Central memory CD4-positive, alpha-beta T cell (primary cell): Measurements from ENCODE around the gene PDF.

ENCODE experiments used
- DNase-seq: peaks from one replicate; pipeline ENCODE4 v3.0.0; 2022

The PDF gene

DNA sequence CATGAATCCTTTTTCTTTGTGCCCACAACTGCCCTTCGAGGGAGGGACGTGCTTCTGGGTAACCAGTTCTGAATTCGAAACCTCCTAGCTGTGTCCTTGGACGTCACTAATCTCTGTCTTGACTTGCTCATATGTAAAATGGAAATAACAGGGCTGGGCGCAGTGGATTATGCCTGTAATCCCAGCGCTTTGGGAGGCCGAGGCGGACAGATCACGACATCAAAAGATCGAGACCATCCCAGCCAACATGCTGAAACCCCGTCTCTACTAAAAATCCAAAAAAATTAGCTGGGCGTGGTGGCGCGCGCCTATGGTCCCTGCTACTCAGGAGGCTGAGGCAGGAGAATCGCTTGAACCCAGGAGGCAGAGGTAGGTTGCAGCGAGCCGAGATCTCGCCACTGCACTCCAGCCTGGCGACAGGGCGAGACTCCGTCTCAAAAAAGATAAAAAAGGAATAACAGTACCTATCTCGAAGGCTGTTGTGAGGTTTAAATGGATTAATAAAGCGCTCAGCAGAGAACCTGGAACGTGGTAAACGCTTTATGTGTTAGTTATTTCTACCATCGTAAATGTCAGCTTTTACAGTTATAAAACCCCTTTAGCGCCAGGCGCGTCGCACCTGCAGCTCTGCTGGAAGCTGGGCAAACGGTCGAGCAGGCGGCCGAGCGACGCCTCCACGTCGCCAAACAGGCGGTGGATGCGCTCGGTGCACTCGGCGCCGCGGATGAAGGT lies 8.3 kb upstream of the PDF start:
- no peak for DNase-seq

DNA sequence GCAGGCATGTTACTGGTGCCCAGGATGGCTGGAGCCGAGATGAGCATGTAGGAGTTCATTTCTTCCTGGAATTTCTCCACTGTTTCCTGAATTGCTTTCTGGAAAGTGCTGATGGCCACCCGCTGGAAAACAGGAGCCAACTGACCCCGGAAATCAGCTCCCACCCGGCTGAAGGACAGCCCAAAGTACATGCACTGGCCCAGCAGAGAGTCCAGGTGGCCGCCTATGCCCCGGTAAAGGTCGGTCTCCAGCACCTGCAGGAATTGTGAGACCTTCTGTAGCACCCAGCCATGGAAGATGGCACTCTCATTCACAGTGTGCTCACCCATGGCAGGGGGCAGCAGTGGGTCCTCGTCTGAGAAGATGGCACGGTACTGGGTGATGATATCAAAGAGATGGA lies 4.3 kb upstream of the PDF start:
- DNase-seq: no peak

DNA sequence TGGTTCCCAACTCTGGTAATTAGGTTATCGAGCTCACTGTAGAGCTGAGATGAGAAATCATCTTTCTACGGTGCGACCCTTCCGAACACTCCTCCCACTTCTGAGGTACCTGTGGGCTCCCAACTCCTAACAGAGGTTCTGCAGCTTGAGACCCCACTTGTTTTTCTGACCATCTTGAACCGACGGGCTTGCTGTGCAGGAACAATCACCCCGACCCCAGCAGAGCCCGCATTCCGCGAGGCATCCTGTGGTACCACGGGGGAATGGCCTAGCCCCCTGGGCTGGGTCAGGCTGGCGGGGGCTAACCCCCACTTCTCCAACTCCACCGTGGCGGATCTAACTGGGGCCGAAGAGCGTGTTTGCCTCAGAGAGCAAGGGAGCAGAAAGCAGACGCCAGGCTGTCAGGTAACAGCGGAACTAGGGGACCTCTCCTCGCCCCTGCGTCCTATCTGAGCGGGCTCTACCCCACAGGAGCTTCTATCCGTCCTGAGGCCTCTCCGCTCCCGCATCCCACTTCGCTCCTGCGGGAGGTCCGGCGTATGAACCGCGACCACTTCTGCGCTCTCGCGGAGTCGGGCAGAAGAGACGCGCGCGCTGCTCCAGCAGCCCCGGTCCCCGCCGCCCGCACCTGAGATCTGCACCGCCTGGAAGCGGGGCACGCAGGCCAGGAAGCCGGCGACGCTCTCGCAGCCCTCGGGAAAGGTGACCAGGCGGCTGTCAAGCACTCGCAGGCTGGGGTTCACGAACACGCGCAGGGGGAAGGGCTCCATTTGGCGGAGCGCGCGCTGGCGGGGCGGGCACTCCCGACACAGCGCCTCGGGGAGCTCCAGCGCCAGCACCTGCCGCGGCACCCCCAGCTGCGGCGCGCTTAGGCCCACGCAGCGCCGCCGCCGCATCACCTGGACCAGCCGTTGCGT lies 761 bp downstream of the PDF start:
- DNase-seq: no peak

DNA sequence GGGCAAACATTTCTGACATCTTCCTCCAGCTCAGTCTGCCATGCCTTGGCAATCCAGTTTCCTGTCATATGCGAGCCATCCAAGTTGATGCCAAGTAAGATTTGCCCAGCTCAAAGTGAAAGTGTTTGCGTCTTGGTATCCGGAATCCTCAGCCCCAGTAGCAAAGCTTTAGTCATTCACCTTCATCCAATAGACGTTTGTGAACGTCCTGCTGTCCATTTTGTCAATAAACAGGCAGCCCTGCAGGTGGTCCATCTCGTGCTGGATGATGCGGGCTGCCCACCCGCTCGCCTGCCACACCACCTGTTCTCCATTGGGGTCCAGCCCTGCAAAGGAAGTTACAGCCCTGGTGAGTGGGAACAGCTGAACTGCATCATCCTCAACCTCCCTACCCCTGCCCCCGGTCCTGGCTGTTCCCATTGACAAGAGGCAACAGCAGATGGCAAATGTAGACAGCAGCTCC lies 1.5 kb downstream of the PDF start:
- no peak for DNase-seq

DNA sequence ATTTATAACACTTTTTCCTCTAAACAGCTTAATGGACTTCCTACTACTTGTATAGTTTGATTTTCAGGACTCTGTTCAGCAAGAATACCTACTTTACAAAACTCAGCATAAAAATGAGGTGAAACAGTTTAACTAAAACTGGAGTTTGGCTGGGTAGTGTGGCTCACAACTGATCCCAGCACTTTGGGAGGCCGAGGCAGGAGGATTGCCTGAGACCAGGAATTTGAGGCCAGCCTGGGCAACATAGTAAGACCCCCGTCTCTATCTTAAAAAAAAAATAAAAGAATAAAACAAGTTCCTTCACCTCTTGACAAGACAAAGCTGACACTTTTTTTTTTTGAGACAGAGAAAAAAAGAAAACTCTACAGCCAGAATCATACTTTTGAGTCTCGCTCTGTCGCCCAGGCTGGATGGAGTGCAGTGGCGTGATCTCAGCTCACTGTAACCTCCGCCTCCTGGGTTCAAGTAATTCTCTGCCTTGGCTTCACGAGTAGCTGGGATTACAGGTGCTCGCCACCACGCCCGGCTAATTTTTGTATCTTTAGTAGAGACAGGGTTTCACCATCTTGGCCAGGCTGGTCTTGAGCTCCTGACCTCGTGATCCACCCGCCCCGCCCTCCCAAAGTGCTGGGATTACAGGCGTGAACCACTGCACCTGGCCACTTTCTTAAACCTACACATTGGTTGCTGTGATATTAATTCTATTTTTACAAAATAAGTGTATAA lies 2.6 kb downstream of the PDF start:
- DNase-seq: no peak

DNA sequence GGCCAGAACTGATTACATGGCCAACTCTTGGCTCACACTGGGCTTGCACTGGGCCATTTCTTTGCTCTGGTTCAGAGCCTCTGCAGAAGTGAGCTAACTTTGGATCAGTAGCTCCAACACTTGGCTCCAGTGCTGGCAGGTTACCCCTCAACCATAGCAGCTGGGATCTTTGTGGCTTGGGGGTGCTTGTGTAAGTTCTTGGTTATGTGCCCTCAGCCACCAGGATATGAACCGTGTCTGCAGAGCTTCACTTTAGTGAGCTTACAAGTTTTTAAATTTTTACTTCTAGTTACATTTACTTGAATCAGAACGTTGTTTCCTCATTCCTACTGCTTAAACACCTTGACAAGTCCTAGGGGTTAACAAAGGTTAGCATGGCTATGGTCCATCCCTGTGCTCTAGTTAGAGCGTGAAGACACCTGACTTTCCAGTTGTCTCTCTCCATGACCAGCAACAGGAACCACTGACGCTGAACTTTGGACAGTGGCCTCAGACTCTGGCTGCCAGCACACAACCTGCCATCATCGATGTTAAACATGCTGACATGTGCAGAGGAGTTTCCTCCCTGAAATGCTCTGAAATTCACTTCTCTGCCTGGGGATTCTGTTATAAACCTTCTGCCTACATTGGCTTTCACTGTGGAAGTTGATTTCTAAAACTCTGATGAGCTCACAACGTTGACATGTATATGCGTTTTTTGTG lies 4.1 kb downstream of the PDF start:
- DNase-seq: no peak

DNA sequence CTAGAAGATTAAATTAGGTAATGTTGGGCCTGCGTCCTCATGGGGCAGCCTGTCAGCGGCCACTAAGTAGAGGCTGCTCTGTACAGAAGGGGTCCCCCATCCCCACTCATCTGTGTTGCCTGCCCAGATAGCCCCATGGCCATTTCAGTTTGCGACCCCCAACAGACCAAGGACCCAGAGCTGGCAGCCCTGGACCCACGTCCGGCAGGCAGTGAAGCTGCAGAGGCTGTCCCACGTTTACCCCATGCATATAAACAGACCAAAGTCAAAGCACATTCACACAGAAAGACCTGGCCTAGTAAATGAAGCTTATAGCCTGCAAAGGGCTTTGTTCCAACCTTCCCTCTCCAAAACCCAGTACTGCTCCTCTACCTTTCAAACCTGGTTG lies 4.6 kb downstream of the PDF start:
- DNase-seq: no peak

DNA sequence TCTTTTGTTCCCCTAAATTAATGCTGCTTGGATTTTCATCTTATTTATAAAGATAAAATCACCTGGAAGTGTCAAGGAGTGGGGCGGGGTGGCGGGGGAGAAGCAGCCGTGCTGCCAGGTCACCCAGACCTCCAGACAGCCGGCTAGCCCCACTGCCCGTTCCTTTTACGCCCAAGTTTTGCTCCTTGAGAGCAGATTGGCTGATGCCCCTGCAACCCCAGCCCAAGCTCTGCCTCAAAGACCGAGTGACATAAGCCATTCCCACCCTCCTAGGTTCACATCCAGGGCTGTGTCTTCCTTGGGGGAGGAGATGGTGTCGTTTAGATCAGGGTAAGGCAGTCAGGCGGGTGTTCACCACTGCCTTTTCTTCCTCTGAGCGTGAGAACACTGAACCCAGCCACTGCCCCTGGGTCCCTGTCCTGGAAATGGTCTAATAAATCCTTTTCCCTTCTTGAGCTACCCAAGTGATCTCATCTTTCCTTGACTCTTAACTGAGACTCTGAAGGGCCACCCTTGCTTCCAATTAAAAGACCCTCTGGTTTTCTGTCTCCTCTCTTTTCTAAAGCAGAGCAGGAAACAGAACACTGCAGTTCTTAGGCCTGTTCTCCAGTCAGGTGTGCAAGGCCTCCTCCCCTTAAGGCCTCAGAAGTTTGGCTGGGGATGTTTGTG lies 5.7 kb downstream of the PDF start:
- DNase-seq: no peak

DNA sequence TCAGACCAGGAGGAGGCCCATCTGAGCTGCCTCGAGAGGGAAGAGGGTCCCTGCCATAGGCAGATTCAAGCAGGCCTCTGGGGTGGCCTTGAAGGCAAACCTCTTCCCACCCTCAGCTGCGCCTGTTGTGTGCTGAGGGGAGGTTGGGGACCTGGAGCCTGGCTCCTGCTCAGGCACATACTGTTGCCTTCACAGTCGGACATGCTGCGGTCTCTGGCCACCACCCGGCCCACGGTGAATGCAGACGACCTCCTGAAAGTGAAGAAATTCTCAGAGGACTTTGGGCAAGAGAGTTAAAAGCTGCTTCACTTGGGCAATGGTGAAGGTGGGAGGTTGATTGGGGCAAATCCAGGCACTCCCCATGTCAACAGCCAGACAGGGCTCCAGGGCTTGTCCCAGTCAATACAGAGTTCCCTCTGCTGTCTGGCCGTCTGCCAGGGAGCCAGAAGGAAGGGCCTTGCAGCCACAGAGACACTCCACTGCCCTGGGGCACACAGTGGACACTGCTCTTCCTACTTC lies 6.3 kb downstream of the PDF start:
- DNase-seq: no peak

DNA sequence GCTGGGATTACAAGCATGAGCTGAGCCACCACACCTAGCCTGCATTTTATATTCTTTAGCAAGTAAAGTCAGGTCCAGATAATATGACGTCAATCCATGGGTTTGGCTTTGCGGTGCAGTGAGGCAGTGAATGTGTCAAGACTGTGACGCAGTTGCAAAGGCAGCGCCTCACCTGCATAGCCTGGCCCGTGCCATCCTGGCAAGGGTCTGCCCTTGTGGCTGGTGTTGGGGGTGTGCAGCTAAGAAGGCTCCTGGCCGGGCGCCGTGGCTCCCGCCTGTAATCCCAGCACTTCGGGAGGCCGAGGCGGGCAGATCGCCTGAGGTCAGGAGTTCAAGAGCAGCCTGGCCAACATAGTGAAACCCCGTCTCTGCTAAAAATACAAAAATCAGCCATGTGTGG lies 7.0 kb downstream of the PDF start:
- no peak for DNase-seq

DNA sequence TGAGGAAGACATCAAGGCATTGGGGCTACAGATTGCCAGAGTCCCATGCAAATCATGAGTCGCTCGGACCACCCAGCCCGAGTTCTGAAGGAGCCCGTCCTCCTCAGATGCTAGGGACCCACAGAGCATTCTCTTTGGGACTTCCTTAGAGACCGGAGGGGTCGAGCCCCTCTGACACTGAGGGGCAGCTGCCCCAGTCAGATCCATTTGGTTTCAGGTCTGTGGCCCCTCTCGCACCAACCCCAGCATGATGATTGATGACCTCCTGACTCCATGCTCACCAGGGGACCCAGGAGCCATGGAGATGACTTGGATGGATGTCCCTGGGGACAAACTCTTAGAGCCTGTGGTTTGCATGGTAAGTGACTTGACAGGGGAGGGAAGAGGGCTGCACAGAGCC lies 8.0 kb downstream of the PDF start:
- no peak for DNase-seq

DNA sequence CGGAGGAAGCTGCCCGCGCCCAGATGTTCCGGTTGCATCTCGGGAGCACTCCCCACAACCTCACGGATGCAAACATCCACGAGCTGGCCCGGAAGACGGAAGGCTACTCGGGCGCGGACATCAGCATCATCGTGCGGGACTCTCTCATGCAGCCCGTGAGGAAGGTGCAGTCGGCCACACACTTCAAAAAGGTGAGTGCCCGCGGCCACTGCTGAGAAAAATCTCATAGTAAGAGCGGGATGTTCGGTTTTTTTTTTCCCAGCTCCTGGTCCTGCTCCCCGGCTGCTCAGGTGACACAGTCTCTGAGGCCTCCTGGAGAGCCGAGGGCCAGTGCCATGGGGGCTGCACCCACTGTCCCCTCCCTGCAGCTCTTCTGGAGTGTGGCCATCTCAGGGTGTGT lies 9.3 kb downstream of the PDF start:
- DNase-seq: no peak

DNA sequence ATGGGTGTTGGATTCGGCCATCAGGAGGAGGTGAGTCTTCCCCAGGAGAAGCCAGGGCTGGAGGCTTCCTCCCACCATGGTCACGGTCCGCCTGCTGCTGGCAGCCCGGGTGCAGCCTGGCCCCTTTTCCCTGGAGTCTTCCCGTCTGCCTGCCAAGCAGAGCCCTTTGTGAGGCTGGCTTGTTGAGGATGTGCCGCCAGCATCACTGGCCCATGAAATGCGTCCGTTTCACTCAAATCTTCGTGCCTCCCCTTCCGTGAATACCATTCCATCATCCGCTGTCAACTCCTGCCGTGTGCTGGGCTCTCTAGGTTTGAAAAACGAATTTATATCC lies 9.7 kb downstream of the PDF start:
- no peak for DNase-seq

DNA sequence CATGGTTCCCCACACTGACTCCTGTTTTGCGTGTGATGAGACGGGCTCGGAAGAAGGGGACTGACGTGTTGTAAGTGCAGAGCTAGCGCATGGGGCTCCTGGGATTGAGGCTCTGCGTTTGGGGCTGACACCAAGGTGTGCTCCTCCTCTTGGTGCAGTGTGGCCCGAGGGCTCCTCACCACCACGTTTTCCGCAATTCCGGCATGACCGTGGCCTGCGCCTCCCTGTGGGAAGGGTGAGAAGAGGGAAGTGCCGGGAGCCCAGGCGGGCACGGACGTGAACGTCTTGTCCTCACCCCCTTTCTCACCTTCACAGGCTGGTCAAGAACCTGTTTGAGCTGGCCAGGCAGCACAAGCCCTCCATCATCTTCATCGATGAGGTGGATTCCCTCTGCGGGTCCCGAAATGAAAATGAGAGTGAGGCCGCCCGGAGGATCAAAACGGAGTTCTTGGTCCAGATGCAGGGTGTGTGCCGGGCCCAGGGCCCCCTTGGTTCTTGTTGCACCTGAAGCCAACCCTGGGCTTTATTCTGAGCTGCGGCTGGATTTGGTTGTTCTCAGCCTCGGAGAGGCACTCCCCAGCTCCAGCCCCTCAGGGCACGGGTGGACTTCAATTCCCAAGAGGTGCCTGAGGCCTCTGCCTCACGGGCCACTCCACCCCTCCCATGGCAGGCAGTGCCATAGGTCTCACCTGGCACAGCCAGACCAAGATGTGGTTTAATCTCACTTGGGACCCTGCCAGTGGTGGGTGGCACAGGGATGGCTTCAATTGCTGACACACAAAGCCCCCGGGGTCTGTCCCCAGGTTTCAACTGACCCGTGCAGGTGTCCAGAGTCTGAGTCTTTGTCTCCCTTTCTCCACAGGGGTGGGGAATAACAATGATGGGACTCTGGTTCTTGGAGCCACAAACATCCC lies 10.3 kb downstream of the PDF start:
- no peak for DNase-seq

DNA sequence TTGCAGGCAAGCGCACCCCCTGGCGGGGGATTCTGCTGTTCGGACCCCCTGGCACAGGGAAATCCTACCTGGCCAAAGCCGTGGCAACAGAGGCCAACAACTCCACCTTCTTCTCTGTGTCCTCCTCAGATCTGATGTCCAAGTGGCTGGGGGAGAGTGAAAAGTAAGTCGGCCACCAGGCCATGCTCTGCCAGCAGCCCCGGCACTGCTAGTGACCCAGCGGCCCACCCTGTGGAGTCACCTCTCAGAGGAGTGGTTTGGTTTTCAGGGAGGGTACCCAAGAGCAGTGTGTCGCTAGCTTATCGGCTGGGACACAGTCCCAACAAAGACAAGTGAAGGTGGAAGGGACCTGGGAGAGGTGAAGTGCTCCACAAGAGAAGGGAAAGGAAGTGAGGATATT lies 11.0 kb downstream of the PDF start:
- DNase-seq: no peak

DNA sequence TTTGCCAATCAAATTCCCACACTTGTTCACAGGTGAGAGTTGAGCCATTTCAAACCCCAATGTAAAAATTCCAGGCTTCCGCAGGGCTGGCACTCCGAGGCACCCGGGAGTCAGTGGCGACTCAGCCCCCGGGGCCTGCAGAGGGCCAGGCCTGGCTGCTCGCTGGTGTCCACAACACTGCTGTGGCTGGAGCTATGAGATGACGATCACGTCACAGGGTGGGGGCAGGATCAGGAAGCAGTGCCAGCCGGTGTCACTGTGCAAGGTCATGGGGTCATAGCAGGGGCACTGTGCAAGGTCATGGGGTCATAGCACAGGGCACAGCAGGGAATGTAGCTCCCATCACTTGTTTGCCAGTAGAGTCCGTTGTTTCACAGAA lies 11.5 kb downstream of the PDF start:
- no peak for DNase-seq

DNA sequence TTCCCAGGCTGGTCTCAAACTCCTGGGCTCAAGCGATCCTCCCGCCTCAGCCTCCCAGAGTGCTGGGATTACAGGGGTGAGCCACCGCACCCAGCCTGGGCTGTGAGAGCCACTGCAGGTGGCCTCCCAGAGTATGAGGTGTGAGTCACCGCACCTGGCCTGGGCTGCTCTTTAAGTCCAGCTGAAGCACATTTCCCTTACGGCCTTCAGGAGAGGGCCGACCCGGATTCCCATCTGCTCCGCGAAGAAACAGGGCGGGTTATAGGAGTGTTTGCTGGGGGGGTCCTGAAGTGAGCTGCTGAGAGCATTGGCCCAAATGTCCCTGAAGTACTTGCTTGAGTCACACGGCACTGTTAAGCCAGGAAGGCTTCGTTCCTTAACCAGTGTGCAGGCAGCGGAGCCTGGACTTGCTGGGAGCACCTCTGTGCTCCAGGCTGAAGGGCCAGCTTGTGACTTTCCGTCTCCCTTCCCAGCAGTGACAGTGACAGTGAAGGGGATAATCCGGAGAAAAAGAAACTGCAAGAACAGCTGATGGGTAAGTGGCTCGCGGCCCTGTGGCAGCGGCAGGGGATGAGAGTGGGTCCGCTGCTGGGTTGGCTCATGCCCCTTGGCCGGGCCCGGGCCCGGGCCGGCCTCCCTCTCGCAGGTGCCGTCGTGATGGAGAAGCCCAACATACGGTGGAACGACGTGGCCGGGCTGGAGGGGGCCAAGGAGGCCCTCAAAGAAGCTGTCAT lies 12.0 kb downstream of the PDF start:
- DNase-seq: no peak

DNA sequence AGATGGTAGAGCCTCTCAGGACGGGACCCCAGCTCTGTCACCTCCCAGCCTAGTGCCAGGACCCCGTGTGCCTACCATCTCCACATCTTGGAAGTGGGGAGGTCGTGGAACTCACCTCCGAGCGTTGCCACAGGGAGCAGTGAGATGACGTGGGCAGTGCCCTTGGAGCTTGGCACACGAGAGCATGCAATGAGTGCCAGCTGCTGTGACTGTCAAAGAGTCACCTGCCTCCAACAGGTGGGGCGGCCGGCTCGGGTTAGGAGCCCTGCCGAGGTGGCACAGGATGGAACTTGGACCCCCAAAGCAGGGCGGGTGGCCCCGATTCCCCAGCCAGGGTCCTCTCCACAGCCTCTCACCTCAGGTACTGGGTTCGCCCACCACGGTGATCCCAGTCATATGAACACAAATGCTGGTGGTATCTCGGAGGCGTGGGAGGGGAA lies 13.8 kb downstream of the PDF start:
- DNase-seq: no peak

DNA sequence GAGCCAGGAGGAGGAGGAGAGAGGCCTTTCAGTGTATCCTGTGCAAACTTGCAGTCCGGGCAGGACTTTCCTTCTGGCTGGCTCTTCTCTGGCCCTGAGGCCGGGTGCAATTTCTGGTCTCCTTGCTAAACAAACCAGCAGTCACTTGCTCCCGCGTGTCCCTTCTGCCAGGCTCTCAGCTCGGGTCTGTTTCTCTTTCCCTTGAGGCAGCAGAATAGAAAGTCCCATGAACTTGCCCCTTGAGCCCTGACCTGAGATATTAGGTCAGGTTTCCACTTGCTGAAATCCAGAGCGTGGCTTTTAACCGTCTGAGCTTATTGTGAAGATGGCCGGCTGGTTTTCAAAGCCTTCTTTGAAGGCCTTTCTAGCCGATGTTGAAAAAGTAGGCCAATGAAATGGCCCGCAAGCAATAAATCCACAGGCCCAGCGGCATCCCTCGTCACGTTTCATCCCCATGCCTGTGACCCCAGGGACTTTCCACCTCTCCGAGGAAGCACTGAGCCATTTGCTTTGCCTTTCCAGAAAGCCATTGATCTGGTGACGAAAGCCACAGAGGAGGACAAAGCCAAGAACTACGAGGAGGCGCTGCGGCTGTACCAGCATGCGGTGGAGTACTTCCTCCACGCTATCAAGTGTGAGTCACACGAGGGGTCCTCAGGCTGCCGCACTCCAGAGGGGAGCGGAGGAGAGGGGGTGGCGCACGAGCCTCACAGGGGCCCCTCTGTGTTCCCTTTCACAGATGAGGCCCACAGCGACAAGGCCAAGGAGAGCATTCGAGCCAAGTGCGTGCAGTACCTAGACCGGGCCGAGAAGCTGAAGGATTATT lies 14.7 kb downstream of the PDF start:
- no peak for DNase-seq
